22Rv1 (cell line): ENCODE data around the gene COX4I1.

Source experiments
- CTCF ChIP-seq: fragments of 450-650 bp; IDR thresholded peaks from 2 replicates; pipeline ENCODE4 v1.5.1; 2017; ENCODE audit warnings: mild to moderate bottlenecking
- ZFX ChIP-seq: fragments of 450-650 bp; IDR thresholded peaks from 2 replicates; pipeline ENCODE4 v1.6.1; 2017; ENCODE audit warnings: antibody characterized with exemption, borderline replicate concordance

- TF ChIP-seq CTCF (no peak), ZFX (no peak)
Observed at GRCh38 chr16:85838876-85839585, 39.5 kb downstream of the COX4I1 start.
